GM18909 (cell line): ENCODE data around the gene ZNF438.
A peak's percentile ranks its signal among the peaks of the same experiment; 100 is the strongest.
"Not testable (repeated sequence)": the region's sequence is repeated elsewhere in the genome, so short reads cannot be mapped to it uniquely, and the experiment has no call there.

Experiments
- ATAC-seq: cut with Tn5 transposase; IDR thresholded peaks from one replicate; pipeline ENCODE4 v1.9.1; 2021; ENCODE audit warnings: mild to moderate bottlenecking; ENCODE audit not compliant: unreplicated experiment, poor library complexity

ZNF438 gene, protein sequence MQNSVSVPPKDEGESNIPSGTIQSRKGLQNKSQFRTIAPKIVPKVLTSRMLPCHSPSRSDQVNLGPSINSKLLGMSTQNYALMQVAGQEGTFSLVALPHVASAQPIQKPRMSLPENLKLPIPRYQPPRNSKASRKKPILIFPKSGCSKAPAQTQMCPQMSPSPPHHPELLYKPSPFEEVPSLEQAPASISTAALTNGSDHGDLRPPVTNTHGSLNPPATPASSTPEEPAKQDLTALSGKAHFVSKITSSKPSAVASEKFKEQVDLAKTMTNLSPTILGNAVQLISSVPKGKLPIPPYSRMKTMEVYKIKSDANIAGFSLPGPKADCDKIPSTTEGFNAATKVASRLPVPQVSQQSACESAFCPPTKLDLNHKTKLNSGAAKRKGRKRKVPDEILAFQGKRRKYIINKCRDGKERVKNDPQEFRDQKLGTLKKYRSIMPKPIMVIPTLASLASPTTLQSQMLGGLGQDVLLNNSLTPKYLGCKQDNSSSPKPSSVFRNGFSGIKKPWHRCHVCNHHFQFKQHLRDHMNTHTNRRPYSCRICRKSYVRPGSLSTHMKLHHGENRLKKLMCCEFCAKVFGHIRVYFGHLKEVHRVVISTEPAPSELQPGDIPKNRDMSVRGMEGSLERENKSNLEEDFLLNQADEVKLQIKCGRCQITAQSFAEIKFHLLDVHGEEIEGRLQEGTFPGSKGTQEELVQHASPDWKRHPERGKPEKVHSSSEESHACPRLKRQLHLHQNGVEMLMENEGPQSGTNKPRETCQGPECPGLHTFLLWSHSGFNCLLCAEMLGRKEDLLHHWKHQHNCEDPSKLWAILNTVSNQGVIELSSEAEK

DNA sequence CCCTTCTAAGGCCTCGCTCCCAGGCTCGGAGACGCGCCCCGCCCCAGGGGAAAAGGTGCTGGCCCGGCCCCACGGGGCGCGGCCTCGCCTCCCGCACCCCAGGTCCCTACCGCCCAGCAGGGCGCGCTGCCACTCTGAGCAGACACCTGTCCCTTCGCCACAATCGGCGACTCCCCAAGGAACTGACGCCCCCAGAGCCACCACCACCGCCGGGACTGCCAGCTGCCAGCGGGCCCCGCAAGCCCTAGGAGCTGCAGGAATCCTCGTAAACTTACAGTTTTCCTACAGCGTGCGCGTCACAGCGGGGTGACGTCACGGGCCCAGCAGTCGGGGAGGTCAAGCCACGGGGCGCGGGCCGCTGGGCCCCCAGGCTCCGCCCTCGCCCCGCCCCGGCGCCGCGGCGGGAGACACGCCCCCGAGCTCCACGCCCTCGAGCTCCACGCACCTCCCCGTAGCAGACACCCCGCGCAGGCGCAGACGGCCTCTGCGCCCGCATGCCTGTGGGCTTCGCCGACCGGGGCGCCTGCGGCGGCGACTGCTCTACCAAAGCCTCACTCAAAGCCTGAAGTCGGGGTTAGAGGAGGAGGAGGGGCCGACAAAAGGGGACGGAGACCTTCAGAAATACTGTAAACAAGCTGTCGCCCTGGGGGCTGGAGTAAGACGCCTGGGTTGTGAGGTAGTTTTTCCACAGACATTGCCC, at the start of gene ZNF438:
Gene ZNF438 (minus strand): TSS at position 308 of the 700 bp plus-strand sequence. CDS start 154,831 bp downstream, outside the sequence.
- ATAC-seq = peak; percentile 89

DNA sequence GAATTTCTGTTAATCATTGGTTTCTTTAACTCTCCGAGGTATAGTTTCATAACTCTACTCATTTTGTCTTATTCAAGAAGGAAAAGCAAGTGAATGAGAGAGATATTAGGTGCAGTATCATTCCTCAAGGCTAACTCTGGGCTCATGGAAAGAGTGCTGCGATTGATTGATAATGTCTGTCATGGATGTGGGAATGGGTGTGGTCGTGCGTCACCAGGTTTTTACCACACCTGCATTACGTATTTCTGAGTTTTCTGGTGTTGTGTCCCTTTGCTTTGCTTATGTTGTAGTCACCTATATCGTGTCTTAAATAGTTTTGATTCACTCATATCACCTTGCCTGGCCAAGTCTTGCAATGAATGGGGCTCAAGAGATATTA, 44.9 kb upstream of the ZNF438 start:
- ATAC-seq = no peak

DNA sequence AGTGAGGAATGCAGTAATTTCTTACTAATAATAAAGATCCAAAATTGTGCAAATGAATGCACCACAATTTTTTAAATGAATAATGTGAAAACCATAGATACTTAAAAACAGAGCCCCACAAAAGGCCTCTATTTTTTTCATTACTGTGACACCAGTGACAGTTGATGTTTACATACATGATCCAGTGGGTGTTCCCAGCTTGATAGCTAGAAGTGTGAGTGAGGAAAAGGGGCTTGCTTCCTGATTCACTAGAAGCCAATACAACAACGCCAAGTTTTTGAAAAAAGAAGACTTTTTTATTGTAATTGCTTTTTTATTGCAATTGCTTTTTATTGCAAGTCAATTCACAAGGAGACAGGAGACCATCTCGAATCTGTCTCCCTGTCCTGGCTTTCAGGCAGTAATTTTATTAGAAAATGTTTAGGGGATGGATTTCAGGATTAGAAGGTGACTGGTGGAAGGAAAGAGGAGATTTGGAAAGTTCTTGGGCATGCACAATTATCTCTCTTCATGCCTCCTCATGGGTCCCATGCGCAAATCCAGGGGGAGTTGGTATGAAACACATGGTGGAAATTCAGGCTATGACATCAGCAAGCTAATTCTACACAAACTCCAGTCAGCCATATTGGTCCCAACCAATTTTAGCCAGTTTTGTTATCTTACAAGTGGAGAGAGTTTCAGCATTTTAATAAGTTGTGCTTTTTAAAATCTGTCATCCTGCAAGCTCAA, 44.4 kb upstream of the ZNF438 start:
- ATAC-seq = no peak

DNA sequence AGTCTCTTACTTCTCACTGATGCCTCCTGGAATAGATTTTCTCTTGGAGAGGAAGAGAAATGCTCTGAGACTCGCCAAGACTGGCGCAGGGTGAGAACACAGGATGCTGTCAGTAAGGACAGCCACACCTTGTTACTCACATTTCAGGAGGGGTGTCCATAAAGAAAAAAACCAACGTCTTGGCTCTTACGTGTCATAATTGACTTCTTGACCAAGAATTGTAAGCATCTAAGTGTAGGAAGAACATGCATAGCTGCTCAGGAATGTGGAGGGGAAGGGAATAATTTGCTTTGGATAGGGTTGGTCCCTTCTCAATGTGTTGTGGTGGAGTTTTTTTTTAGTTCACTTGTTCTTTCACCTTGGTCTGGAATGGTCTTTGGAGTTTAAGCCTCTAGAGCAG, 43.8 kb upstream of the ZNF438 start:
- no peak for ATAC-seq

DNA sequence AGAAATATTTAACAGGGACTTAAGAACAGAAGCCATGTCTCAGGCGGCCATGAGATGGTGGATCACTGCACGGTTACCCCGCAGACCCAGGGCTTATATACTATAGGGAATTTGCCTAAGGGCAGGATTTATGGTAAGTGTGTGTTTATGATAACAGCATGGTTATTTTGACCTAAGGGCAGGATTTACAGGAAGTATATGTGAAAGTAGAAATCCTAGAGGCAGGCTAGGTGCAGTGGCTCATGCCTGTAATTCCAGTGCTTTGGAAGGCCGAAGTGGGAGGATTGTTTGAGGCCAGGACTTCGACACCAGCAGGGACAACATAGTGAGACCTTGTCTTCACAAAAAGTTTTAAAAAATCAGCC, 43.0 kb upstream of the ZNF438 start:
- no peak for ATAC-seq

DNA sequence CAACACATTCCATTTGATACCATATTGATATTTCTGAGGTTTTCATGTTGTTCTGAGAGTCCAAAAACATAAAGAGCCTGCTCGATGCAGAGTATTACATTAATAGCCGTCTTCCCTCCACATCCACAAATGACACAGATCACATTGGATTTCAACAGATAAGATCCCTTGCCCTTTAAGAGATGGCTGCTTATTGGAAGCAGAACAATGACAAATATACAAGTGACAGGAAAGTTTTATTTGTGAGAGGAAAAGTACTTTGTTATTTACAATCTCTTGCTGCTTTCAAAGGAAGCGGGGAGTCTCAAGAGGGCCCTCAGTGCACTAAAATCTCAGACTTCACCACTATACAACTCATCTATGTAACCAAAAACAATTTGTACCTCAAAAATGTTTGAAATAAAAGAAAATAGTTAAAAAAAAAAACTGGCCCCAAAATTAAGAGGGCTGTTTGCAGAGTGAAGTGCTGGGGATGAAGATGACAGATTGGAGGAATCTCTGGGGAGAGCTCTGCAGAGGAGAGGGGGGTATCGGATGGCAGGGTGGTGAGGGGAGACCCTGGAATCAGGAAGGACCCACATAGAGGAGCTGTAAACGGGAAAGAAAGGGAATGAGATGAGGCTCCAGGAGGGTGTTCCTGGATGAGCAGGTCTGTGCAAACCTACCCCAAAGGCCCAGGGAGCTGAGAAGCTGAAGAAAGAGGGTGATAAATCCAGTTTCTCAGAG, 42.5 kb upstream of the ZNF438 start:
- ATAC-seq = no peak

DNA sequence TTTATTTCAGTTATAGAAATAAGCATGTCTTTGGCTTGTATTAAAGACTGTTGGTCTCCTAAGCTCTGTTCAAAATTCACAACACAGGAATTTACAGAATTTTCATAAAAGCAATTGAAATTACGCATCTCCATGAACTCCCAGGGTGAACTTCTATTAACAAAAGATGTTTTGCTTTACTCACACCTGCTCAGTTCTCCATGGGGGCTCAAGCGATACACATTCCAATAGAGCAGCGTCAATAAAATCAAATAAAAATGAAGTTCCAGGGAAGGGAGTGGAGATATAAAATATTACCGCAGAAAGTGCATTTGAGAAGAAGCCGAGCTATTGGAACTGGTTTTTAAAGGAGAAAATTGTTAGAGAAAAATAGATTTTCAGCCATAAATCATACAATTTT, 41.5 kb upstream of the ZNF438 start:
- ATAC-seq = no peak

DNA sequence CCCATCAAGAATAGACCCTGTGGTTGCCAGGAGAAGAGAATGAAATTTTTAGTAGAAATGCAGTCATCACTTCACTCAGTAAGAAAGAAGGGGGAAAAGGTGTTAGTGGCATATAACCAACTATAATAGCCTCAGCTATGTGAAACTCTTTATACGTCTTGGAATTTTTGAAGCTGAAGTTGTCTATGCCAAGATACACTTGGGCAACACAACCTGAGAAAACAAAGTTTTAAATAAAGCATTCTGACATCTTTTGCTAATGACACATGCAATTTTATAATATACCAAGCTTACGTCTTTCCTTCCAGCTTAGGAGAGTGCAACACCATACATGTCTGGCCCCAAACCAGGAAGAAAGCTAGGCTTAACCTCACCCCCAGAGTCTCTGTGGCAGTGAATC, 40.8 kb upstream of the ZNF438 start:
- no peak for ATAC-seq

DNA sequence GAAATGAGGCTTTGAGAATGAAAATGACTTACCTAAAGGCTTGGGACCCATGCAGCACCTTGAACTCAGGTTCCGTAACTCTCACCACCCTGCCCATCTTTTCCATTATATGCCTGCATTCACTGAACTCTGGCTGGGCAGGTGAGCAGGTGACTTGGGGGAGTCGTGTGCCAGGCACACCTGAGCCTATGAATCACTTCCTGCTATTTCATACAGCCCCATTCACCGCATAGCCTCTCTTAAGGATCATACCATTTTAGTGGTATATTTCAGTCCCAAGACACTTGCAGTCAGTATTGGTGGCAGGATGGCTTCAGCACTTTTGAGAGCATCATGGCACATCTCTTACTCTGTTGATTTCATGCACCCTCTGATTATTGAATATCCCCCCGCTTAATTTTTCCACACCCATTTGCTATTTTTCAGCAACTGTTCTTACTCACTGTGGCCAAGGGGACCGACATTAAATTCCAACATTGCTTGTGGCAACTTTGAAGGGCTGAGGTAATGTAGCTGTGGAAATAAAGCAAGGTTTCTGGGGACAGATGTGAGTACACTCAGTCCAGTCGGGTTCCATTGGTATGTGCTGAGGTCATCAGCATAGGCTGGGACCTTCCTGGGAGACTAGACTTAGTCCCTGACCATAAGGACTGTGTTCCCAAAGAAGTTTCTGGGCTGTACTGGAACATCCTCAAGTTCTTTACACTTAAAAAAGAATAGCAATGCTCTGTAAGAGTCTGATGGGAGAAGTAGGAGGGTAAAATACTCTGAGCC, 39.8 kb upstream of the ZNF438 start:
- ATAC-seq = no peak

DNA sequence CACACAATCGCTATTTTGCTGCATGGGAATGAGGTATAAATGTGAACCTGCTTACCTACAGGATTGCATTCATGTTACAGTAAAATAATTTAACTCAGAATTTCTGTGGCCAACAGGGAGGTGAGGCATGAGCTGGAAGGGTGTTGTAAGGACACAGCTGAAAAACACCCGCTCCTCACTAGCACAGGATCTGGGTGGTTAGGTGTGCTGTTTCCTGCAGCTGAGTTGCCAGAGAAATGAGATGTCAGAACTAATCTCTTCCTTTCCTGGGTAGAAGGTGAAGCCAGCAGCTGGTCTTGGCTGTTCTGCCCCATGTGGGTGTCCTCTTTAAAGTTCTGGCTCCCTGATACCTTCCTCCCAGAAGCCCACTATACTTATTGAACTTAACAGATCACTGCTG, 39.0 kb upstream of the ZNF438 start:
- ATAC-seq = no peak

DNA sequence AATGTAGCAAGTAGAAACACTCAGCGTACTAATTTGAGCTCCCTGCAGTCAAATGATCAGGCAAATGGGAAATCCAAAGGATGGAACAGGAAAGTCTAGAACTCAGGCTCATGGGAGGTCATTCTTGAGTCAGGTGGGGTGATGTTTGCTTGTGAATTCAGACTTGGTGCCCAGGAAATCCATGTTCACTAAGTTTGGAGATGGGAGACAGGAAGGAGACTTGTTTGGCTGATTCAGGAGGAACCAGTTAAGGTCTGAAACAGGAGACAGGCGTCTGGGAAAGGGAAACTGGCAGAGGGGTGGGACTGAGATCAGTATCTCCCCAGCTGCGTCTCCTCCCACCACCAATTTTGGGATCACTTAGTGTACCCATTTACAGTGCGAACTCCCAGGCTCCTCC, 38.4 kb upstream of the ZNF438 start:
- ATAC-seq = no peak

DNA sequence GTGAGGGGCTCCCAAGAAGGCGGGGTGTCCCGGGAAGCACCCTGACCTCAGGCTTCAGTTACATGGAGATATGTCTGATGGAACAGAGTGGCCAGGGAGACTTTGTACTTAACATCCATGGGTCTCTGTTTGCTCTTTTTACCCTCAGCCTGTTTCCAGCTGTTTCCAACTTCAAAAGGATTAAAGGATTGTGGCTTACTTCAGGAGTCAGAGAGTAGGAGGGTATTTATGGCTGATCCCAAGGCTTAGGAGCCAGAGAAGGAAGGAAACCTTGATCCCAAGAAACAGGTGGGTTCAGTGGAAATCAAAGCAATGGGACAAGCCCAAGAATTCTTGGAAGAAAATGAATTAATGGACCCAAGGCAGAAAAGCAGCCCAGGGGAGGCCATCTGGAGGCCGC, 37.7 kb upstream of the ZNF438 start:
- no peak for ATAC-seq

DNA sequence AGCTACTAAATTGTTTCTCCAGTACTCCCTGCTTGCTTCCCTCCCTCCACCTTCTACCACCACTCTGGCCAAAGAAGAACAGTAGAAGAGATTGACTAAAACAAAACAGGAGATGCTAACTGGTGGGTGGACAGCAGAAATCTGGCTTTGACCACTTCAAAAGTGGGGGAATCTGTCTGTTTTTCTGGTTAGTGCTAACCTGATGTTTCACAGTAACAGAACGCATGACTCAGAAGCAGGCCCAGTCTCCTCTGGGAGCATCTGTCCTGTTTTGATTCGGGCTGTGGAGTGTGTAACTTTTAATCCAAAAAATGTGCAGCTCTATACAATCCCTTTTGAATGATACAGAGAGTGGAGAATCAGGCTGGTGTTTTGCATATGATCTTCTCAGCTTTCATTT, 32.7 kb upstream of the ZNF438 start:
- ATAC-seq = no peak

DNA sequence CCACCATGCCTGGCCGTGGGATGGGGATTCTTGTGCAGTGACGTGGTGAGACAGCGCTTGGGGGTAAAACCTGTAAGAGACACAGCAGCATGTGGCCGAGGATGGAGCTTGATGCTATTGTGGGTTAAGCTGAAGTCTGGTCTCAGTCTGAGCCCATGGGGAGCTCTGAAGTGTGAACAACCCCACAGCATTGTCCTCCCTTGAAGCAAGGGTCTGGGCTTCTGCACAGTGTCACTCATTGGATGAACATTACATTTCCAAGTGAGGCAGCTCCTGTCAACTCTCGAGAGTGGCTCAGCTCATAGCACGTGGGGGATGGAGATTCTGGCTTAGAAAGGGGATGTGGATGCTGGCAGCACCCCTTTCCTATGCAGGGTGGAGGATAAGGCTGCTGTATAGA, 32.2 kb upstream of the ZNF438 start:
- ATAC-seq = no peak

DNA sequence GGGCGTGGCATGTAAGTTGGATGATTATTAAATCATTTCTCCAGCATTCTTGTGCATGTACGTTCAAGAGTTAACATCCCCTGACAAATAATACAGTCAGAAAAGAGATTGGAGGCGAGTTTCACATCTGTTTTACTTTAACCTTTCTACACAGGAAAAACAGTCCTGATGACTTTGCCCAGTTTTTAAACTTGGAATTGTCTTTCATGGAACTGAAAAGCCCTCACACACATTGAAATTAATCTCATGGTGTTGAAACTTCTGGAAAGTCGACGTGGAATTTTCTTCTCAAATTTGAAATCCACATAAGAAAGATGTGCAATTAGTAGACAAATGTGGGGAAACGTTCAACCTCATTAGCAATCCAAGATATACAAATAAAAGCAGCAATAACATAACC, 31.2 kb upstream of the ZNF438 start:
- ATAC-seq = no peak

DNA sequence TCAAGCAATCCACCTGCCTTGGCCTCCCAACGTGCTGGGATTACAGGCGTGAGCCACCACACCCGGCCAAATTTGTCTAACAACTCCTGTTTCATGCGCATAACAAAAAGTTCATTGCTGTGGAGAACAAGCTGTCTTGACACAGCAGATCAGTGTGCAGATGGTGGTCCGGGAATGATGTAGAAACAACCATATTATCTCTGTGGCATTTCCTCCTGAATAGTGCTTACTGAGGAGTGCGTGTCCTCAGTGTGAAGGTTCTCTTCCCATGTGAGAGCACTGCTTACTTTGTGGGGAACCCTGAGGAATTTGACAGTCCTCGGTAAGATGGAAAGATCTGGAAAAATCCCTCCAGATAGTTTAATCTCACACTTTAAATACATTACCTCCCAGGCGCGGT, 30.3 kb upstream of the ZNF438 start:
- no peak for ATAC-seq

DNA sequence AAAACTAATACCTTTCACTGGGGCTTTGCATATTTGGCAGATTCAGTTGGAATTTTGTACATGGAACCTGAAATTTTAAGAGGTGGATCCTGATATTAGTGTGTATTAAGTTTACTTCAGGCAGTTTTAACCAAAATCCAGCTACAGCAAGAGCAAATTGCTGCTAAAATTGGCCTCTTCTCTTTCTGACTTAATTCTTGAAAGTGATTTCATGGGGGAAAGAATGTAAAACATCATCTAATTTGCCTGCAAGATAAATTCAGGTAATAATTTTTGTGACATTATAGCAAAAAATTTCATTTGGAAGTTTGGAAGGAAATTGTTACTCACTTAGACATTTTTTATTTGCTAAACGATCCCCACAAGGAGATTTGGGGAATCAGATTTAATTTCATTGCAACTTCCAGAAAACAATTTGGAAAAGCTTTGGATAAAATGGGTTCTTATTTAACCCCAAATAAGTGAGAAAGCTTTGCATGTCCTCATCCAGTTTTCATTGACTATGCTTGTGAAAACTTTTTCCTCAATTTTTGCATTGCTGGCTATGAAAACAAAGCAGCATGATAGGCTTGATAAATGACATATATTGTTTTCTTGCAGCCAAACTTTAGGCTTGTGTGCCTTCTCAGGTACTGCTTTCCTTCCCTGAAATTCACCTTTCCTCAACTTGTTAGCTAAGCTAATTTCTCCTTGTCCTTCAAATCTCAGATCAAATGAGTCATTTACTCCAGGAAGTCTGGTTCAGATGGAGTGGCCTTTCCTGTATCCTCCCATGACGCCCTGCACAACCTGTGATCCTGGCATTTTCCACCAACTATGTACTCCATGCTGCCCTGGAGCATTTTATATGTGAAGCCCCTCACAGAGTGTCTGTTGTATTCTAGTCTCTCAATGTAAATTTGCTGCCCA, 27.4 kb upstream of the ZNF438 start:
- ATAC-seq = no peak

DNA sequence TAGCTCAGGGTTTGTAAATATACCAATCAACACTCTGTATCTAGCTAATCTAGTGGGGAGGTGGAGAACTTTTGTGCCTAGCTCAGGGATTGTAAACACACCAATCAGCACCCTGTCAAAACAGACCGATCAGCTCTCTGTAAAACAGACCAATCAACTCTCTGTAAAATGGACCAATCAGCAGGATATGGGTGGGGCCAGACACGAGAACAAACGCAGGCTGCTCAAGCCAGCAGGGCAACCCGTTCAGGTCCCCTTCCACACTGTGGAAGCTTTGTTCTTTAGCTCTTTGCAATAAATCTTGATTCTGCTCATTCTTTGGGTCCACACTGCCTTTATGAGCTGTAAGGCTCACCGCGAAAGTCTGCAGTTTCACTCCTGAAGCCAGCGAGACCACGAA, 25.0 kb upstream of the ZNF438 start:
- ATAC-seq = not testable (repeated sequence)
